HL-60 (cell line): ENCODE data around the gene FDX2.

Source experiments
- DNase-seq, 2 experiments: peaks; one replicate each; pipeline ENCODE4 v3.0.0-alpha.2; 2010 to 2020; ENCODE audit warnings: low read depth in 1 of 2, low spot score in 1 of 2
- H3K27ac ChIP-seq: fragments of 250-450 bp; sonication (Bioruptor Pico); replicated peaks from 2 replicates; pipeline ENCODE4 v1.5.1; 2020; ENCODE audit warnings: mild to moderate bottlenecking, moderate library complexity
- H3K27me3 ChIP-seq: fragments of 250-450 bp; sonication (Bioruptor Pico); 2 replicates; pipeline ENCODE4 v1.5.1; 2021; ENCODE audit warnings: mild to moderate bottlenecking, moderate library complexity; ENCODE audit not compliant: insufficient read depth, poor library complexity, severe bottlenecking
- H3K4me3 ChIP-seq: replicated peaks from 2 replicates; pipeline ENCODE4 v1.5.1; 2011; ENCODE audit warnings: mild to moderate bottlenecking, control low read depth, low read length; ENCODE audit not compliant: insufficient read depth
- GABPA ChIP-seq: IDR thresholded peaks from 2 replicates; pipeline ENCODE4 v1.6.1; 2012; ENCODE audit warnings: low read depth
- POLR2AphosphoS5 ChIP-seq: IDR thresholded peaks from 2 replicates; pipeline ENCODE4 v1.6.1; 2012; ENCODE audit warnings: low read depth
- SPI1 ChIP-seq: IDR thresholded peaks from 2 replicates; pipeline ENCODE4 v1.6.1; 2012; ENCODE audit warnings: low read depth, mild to moderate bottlenecking, borderline replicate concordance
- TF ChIP-seq, protein P1 (sequence below): IDR thresholded peaks from 2 replicates; pipeline ENCODE4 v1.6.1; 2012; ENCODE audit warnings: low read depth; ENCODE audit not compliant: insufficient replicate concordance
- TF ChIP-seq, protein P2 (sequence below): IDR thresholded peaks from one replicate; pipeline ENCODE4 v1.5.1; 2011; ENCODE audit warnings: low read length, control low read depth, inconsistent platforms; ENCODE audit not compliant: insufficient read depth

The FDX2 gene

DNA sequence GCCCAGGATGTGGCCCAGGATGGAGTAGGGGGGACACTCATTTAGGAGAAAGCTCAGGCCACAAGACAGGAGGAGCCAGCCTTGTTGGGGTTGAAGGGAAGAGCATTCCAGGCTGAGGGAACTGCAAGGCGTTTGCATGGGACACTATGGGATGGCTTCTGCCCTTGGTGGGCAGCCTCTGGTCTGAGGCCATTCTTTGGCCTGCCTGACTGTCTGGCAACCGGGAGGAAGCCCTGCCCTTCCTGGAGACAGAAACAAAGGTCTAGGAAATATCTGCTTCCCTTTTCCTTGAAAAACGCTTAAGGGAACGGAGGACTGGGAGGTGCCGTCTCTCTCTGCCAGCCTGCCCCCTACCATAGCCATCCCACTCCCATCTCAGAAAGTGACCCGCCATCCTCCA, 47.7 kb downstream of the FDX2 start:
- DNase-seq, result no peak
- Histone ChIP-seq H3K27ac (no peak overlapping the region), H3K27me3 (peaks cover 2% of the 10 kb centered on the region), H3K4me3 (no peak overlapping the region)
- TF ChIP-seq, protein P1, sequence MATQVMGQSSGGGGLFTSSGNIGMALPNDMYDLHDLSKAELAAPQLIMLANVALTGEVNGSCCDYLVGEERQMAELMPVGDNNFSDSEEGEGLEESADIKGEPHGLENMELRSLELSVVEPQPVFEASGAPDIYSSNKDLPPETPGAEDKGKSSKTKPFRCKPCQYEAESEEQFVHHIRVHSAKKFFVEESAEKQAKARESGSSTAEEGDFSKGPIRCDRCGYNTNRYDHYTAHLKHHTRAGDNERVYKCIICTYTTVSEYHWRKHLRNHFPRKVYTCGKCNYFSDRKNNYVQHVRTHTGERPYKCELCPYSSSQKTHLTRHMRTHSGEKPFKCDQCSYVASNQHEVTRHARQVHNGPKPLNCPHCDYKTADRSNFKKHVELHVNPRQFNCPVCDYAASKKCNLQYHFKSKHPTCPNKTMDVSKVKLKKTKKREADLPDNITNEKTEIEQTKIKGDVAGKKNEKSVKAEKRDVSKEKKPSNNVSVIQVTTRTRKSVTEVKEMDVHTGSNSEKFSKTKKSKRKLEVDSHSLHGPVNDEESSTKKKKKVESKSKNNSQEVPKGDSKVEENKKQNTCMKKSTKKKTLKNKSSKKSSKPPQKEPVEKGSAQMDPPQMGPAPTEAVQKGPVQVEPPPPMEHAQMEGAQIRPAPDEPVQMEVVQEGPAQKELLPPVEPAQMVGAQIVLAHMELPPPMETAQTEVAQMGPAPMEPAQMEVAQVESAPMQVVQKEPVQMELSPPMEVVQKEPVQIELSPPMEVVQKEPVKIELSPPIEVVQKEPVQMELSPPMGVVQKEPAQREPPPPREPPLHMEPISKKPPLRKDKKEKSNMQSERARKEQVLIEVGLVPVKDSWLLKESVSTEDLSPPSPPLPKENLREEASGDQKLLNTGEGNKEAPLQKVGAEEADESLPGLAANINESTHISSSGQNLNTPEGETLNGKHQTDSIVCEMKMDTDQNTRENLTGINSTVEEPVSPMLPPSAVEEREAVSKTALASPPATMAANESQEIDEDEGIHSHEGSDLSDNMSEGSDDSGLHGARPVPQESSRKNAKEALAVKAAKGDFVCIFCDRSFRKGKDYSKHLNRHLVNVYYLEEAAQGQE, result no peak
- TF ChIP-seq SPI1, result no peak
- TF ChIP-seq GABPA, result no peak
- TF ChIP-seq, protein P2, sequence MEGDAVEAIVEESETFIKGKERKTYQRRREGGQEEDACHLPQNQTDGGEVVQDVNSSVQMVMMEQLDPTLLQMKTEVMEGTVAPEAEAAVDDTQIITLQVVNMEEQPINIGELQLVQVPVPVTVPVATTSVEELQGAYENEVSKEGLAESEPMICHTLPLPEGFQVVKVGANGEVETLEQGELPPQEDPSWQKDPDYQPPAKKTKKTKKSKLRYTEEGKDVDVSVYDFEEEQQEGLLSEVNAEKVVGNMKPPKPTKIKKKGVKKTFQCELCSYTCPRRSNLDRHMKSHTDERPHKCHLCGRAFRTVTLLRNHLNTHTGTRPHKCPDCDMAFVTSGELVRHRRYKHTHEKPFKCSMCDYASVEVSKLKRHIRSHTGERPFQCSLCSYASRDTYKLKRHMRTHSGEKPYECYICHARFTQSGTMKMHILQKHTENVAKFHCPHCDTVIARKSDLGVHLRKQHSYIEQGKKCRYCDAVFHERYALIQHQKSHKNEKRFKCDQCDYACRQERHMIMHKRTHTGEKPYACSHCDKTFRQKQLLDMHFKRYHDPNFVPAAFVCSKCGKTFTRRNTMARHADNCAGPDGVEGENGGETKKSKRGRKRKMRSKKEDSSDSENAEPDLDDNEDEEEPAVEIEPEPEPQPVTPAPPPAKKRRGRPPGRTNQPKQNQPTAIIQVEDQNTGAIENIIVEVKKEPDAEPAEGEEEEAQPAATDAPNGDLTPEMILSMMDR, result no peak
- TF ChIP-seq POLR2AphosphoS5, result no peak

DNA sequence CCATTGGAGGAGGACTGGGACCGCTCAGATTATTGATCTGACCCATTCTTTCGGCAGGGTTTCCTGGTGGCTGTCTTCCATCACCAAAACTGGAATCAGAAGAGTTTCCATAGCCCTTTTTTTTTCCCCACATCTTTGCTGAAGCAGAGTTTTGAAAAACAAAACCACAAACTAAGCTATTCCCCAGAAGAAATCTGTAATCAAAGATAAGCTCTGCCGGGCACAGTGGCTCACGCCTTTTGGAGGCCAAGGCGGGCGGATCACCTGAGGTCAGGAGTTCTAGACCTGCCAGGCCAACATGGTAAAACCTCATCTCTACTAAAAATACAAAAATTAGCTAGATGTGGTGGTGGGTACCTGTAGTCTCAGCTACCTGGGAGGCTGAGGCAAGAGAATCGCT, 49.1 kb downstream of the FDX2 start:
- H3K27me3 ChIP-seq, result peaks cover 2% of the 10 kb centered on the region

DNA sequence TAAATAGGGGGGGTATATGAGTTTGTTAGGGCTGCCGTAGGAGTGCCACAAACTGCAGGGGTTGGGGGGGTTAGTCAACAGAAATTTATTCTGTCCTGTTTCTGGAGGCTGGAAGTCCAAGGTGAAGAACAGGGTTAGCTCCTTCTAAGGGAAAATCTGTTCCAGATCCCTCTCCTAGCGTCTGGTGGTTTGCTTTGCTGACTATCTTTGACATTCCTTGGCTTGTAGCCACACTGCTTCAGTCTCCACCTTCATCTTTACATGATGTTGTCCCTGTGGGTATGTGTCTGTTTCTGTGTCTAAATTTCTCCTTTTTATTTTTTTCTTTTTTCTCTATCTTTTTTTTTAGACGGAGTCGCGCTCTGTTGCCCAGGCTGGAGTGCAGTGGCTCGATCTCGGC, 53.0 kb downstream of the FDX2 start:
- H3K27me3 ChIP-seq, result no peaks in the 10 kb centered on the region
- TF ChIP-seq, protein P1, result no peak
- TF ChIP-seq SPI1, result no peak
- TF ChIP-seq POLR2AphosphoS5, result no peak
- TF ChIP-seq GABPA, result no peak
- TF ChIP-seq, protein P2, result no peak

More for the DNA sequence above, 49.1 kb downstream of the FDX2 start:
- TF ChIP-seq POLR2AphosphoS5, result no peak
- no peak for TF ChIP-seq SPI1
- TF ChIP-seq, protein P2, result no peak
- TF ChIP-seq, protein P1, result no peak
- TF ChIP-seq GABPA, result no peak
- H3K27ac ChIP-seq, result no peak overlapping the region
- DNase-seq, result no peak
- no peak overlapping the region for H3K4me3 ChIP-seq

More for the DNA sequence above, 53.0 kb downstream of the FDX2 start:
- no peak for DNase-seq
- Histone ChIP-seq H3K27ac (no peak overlapping the region), H3K4me3 (no peak overlapping the region)
